GM23248 (cell line): ENCODE data around the gene TRAPPC5.

Experiments used
- EZH2 ChIP-seq: fragments of 200-600 bp; sonication (generic); IDR thresholded peaks from 2 replicates; pipeline ENCODE4 v1.6.1; 2018; ENCODE audit warnings: antibody characterized with exemption, mild to moderate bottlenecking; ENCODE audit not compliant: insufficient read depth, poor library complexity, severe bottlenecking
- EZH2phosphoT487 ChIP-seq: fragments of 200-600 bp; sonication (generic); IDR thresholded peaks from 2 replicates; pipeline ENCODE4 v1.6.1; 2018; ENCODE audit warnings: antibody characterized with exemption, moderate library complexity, mild to moderate bottlenecking, low read depth; ENCODE audit not compliant: insufficient read depth

DNA sequence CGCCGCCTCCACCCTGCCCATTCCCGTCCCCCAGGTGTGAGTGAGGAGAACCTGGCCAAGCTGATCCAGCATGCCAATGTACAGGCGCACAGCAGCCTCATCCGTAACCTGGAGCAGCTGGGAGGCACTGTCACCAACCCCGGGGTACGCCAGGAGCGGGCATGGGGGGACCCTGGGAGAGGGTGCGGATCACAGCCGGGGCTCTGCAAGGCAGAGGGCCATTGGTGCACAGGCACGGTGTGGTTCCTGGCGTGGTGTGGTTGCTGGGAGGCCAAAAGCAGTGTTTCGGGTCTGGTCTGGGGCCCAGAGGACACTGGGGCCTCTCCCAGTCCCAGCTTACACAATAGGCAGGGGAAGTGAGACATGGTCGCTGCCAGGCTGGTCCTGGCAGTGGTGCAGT is 35.5 kb upstream of the TRAPPC5 start:
- TF ChIP-seq EZH2phosphoT487 (no peak), EZH2 (no peak)
